ENCODE measurements around the gene PPM1M. TPM values are rescaled to one million over a fixed set of nuclear protein-coding genes. Genes with fewer than 3 reads are reported as not detected.

The PPM1M gene
- total and polyA plus RNA-seq, 2 experiments from 2014 or later, result 2.2 to 4.0 TPM

DNA sequence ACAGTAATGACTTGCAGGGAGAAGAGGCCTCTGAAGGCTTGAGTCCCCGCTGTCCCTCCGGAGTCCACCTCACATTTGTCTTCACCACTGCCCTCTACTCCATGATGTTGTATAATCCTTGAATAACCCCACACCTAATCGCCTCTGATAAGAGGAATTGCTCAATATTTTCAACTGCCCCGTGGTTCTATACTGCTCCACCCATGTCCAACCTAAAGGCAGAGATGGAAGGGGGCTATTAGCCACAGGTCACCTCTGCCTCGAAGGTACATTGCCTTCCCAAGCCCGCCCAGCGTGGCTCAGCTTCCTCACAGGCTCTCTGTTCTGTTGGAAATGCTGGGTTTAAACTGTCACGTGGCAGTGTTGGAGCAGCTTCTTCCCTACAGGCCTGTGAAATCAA is 32.6 kb upstream of the PPM1M start:
- H3K4me1 ChIP-seq (ENCODE audit: insufficient read depth), result no peaks in the 10 kb centered on the region
- TF ChIP-seq NANOG (IDR thresholded peaks at IDR 0.05; ENCODE audit: borderline replicate concordance) (no peak), JUNB (IDR thresholded peaks at IDR 0.05; ENCODE audit: unreplicated experiment) (no peak), EZH2 (IDR thresholded peaks at IDR 0.05; ENCODE audit: low read depth, unreplicated experiment) (no peak), CREB1 (CRISPR knock-in tag; IDR thresholded peaks at IDR 0.05; ENCODE audit: low read depth) (no peak), ZNF331 (CRISPR knock-in tag; IDR thresholded peaks at IDR 0.05; ENCODE audit: low read depth) (no peak), POLR2AphosphoS5 (IDR thresholded peaks at IDR 0.05; ENCODE audit: low read depth) (no peak), STAT1 (IDR thresholded peaks at IDR 0.05; ENCODE audit: unreplicated experiment) (no peak), EZH2phosphoT487 (IDR thresholded peaks at IDR 0.05; ENCODE audit: unreplicated experiment) (no peak), ZNF114 (CRISPR knock-in tag; IDR thresholded peaks at IDR 0.05) (no peak)
- TF ChIP-seq, protein P1, sequence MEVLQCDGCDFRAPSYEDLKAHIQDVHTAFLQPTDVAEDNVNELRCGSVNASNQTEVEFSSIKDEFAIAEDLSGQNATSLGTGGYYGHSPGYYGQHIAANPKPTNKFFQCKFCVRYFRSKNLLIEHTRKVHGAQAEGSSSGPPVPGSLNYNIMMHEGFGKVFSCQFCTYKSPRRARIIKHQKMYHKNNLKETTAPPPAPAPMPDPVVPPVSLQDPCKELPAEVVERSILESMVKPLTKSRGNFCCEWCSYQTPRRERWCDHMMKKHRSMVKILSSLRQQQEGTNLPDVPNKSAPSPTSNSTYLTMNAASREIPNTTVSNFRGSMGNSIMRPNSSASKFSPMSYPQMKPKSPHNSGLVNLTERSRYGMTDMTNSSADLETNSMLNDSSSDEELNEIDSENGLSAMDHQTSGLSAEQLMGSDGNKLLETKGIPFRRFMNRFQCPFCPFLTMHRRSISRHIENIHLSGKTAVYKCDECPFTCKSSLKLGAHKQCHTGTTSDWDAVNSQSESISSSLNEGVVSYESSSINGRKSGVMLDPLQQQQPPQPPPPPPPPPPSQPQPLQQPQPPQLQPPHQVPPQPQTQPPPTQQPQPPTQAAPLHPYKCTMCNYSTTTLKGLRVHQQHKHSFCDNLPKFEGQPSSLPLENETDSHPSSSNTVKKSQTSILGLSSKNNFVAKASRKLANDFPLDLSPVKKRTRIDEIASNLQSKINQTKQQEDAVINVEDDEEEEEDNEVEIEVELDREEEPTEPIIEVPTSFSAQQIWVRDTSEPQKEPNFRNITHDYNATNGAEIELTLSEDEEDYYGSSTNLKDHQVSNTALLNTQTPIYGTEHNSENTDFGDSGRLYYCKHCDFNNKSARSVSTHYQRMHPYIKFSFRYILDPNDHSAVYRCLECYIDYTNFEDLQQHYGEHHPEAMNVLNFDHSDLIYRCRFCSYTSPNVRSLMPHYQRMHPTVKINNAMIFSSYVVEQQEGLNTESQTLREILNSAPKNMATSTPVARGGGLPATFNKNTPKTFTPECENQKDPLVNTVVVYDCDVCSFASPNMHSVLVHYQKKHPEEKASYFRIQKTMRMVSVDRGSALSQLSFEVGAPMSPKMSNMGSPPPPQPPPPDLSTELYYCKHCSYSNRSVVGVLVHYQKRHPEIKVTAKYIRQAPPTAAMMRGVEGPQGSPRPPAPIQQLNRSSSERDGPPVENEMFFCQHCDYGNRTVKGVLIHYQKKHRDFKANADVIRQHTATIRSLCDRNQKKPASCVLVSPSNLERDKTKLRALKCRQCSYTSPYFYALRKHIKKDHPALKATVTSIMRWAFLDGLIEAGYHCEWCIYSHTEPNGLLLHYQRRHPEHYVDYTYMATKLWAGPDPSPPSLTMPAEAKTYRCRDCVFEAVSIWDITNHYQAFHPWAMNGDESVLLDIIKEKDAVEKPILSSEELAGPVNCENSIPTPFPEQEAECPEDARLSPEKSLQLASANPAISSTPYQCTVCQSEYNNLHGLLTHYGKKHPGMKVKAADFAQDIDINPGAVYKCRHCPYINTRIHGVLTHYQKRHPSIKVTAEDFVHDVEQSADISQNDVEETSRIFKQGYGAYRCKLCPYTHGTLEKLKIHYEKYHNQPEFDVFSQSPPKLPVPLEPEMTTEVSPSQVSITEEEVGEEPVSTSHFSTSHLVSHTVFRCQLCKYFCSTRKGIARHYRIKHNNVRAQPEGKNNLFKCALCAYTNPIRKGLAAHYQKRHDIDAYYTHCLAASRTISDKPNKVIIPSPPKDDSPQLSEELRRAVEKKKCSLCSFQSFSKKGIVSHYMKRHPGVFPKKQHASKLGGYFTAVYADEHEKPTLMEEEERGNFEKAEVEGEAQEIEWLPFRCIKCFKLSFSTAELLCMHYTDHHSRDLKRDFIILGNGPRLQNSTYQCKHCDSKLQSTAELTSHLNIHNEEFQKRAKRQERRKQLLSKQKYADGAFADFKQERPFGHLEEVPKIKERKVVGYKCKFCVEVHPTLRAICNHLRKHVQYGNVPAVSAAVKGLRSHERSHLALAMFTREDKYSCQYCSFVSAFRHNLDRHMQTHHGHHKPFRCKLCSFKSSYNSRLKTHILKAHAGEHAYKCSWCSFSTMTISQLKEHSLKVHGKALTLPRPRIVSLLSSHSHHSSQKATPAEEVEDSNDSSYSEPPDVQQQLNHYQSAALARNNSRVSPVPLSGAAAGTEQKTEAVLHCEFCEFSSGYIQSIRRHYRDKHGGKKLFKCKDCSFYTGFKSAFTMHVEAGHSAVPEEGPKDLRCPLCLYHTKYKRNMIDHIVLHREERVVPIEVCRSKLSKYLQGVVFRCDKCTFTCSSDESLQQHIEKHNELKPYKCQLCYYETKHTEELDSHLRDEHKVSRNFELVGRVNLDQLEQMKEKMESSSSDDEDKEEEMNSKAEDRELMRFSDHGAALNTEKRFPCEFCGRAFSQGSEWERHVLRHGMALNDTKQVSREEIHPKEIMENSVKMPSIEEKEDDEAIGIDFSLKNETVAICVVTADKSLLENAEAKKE (CRISPR knock-in tag; IDR thresholded peaks at IDR 0.05), result no peak
- TF ChIP-seq, protein P2, sequence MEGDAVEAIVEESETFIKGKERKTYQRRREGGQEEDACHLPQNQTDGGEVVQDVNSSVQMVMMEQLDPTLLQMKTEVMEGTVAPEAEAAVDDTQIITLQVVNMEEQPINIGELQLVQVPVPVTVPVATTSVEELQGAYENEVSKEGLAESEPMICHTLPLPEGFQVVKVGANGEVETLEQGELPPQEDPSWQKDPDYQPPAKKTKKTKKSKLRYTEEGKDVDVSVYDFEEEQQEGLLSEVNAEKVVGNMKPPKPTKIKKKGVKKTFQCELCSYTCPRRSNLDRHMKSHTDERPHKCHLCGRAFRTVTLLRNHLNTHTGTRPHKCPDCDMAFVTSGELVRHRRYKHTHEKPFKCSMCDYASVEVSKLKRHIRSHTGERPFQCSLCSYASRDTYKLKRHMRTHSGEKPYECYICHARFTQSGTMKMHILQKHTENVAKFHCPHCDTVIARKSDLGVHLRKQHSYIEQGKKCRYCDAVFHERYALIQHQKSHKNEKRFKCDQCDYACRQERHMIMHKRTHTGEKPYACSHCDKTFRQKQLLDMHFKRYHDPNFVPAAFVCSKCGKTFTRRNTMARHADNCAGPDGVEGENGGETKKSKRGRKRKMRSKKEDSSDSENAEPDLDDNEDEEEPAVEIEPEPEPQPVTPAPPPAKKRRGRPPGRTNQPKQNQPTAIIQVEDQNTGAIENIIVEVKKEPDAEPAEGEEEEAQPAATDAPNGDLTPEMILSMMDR (conservative IDR thresholded peaks at IDR 0.05; ENCODE audit: low read depth in 2 of 2), result no peak
- TF ChIP-seq, protein P3, sequence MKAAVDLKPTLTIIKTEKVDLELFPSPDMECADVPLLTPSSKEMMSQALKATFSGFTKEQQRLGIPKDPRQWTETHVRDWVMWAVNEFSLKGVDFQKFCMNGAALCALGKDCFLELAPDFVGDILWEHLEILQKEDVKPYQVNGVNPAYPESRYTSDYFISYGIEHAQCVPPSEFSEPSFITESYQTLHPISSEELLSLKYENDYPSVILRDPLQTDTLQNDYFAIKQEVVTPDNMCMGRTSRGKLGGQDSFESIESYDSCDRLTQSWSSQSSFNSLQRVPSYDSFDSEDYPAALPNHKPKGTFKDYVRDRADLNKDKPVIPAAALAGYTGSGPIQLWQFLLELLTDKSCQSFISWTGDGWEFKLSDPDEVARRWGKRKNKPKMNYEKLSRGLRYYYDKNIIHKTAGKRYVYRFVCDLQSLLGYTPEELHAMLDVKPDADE (IDR thresholded peaks at IDR 0.05), result no peak
- TF ChIP-seq, protein P4, sequence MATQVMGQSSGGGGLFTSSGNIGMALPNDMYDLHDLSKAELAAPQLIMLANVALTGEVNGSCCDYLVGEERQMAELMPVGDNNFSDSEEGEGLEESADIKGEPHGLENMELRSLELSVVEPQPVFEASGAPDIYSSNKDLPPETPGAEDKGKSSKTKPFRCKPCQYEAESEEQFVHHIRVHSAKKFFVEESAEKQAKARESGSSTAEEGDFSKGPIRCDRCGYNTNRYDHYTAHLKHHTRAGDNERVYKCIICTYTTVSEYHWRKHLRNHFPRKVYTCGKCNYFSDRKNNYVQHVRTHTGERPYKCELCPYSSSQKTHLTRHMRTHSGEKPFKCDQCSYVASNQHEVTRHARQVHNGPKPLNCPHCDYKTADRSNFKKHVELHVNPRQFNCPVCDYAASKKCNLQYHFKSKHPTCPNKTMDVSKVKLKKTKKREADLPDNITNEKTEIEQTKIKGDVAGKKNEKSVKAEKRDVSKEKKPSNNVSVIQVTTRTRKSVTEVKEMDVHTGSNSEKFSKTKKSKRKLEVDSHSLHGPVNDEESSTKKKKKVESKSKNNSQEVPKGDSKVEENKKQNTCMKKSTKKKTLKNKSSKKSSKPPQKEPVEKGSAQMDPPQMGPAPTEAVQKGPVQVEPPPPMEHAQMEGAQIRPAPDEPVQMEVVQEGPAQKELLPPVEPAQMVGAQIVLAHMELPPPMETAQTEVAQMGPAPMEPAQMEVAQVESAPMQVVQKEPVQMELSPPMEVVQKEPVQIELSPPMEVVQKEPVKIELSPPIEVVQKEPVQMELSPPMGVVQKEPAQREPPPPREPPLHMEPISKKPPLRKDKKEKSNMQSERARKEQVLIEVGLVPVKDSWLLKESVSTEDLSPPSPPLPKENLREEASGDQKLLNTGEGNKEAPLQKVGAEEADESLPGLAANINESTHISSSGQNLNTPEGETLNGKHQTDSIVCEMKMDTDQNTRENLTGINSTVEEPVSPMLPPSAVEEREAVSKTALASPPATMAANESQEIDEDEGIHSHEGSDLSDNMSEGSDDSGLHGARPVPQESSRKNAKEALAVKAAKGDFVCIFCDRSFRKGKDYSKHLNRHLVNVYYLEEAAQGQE (IDR thresholded peaks at IDR 0.05; ENCODE audit: unreplicated experiment), result no peak
- peaks cover 76% of the 10 kb centered on the region for H3K36me3 Mint-ChIP-seq (ENCODE audit: low read depth)
- no peaks in the 10 kb centered on the region for H3K9me3 Mint-ChIP-seq
- peaks cover 55% of the 10 kb centered on the region for H3K36me3 ChIP-seq (ENCODE audit: insufficient read depth)
- no peak overlapping the region for H2AFZ ChIP-seq
- H3K27me3 Mint-ChIP-seq (ENCODE audit: insufficient read depth, low read depth, poor library complexity), result peaks cover 7% of the 10 kb centered on the region
- no peaks in the 10 kb centered on the region for H3K27me3 ChIP-seq (ENCODE audit: insufficient read depth)
- no peaks in the 10 kb centered on the region for H3F3A ChIP-seq (replicated peaks; ENCODE audit: low read depth)
- no peak overlapping the region for H3K4me3 Mint-ChIP-seq
- DNase-seq (ENCODE audit: low spot score) (no peak), ATAC-seq (no peak)
- no peaks in the 10 kb centered on the region for H3K9me2 ChIP-seq (ENCODE audit: insufficient read depth)
- H3K27ac ChIP-seq (ENCODE audit: low read depth), result no peak overlapping the region
- no peak overlapping the region for H3K4me2 ChIP-seq
- H3K79me2 ChIP-seq (replicated peaks; ENCODE audit: insufficient read depth), result no peaks in the 10 kb centered on the region
- peaks cover 3% of the 10 kb centered on the region; the same call in 1 of the 3 replicates for H3K4me1 Mint-ChIP-seq
- no peak overlapping the region for H3K27ac Mint-ChIP-seq
- peaks cover 4% of the 10 kb centered on the region; the same call in 1 of the 2 replicates for H4K20me1 ChIP-seq (replicated peaks; ENCODE audit: insufficient read depth)
- no peak overlapping the region for H3K4me3 ChIP-seq

Data from GM23338 (cell line).